Measurements from ENCODE around the gene TLE7. TPM values are rescaled to one million over a fixed set of nuclear protein-coding genes. Genes with fewer than 3 reads are reported as not detected.

Gene TLE7
- total RNA-seq, 1 experiment from 2014 or later = not detected

GRCh38 chr16:71430744-71431143 is 11.1 kb downstream of the TLE7 start:
- Histone ChIP-seq H3K27ac (ENCODE audit: insufficient read length, low read depth, low read length) (no peak overlapping the region), H3K4me1 (ENCODE audit: insufficient read depth, low read length) (no peaks in the 10 kb centered on the region), H2BK120ac (ENCODE audit: low read depth, low read length, poor library complexity, severe bottlenecking) (no peak overlapping the region), H4K20me1 (ENCODE audit: control insufficient read depth, insufficient read depth, insufficient read length) (no peaks in the 10 kb centered on the region), H3K14ac (ENCODE audit: insufficient read depth, low read length) (no peak overlapping the region), H2BK5ac (ENCODE audit: insufficient read length, low read length) (no peak overlapping the region), H4K5ac (ENCODE audit: insufficient read length, low read depth, low read length) (no peak overlapping the region), H2BK12ac (ENCODE audit: insufficient read length, low read depth, low read length) (no peak overlapping the region), H3K23me2 (ENCODE audit: insufficient read length, low read depth, low read length, poor library complexity, severe bottlenecking) (no peaks in the 10 kb centered on the region), H3K9ac (ENCODE audit: extremely low read depth, insufficient read length, low read length) (no peak overlapping the region), H3K79me2 (ENCODE audit: insufficient read depth, low read length) (no peaks in the 10 kb centered on the region), H2BK20ac (ENCODE audit: low read depth, low read length, poor library complexity, severe bottlenecking) (no peak overlapping the region), H4K91ac (ENCODE audit: insufficient read length, low read depth, low read length) (no peak overlapping the region), H3K23ac (ENCODE audit: insufficient read length, low read depth, low read length) (no peak overlapping the region), H3K4ac (ENCODE audit: low read depth, low read length) (no peak overlapping the region), H3K27me3 (ENCODE audit: insufficient read depth, low read length) (no peaks in the 10 kb centered on the region), H3K9me3 (ENCODE audit: control insufficient read depth, low read depth, low read length) (no peaks in the 10 kb centered on the region), H4K8ac (replicated peaks; ENCODE audit: insufficient read length, low read depth, low read length) (no peak overlapping the region), H3K18ac (ENCODE audit: insufficient read length, low read depth, low read length) (no peak overlapping the region), H3K4me2 (ENCODE audit: insufficient read depth, insufficient read length, low read length) (no peak overlapping the region), H2AK5ac (ENCODE audit: insufficient read length, low read length) (no peak overlapping the region), H2BK15ac (ENCODE audit: low read depth, low read length) (no peak overlapping the region), H3K56ac (ENCODE audit: insufficient read length, low read depth, low read length) (no peak overlapping the region), H3T11ph (ENCODE audit: low read length) (no peak overlapping the region), H3K79me1 (ENCODE audit: insufficient read depth, low read depth, low read length, poor library complexity, severe bottlenecking) (no peaks in the 10 kb centered on the region), H2AFZ (ENCODE audit: low read length) (no peak overlapping the region)
- WGBS (ENCODE audit: extremely low coverage, insufficient read length, low lambda C conversion rate) = no CpG with 5 or more reads among the region's 6 CpGs
- Mint-ChIP-seq H3K27me3 (ENCODE audit: low read depth) (peaks cover 34% of the 10 kb centered on the region), H3K36me3 (ENCODE audit: insufficient read depth in 1 of 3, low read depth in 3 of 3) (peaks cover 0 to 2% (median 0%) of the 10 kb centered on the region in 3 experiments; a peak in 1 of 7 replicates), H3K4me3 (no peak overlapping the region), H3K27ac (no peak overlapping the region), H3K4me1 (peaks cover 8 to 10% of the 10 kb centered on the region in 2 experiments), H3K9me3 (peaks cover 0 to 4% of the 10 kb centered on the region in 2 experiments; a peak in 2 of 5 replicates)
- no peak for TF ChIP-seq CTCF (conservative IDR thresholded peaks at IDR 0.05)
- DNase-seq = no peak
